Neural progenitor cell (in vitro differentiated cells): Measurements from ENCODE around the gene VSIG8. TPM values are rescaled to one million over a fixed set of nuclear protein-coding genes. Genes with fewer than 3 reads are reported as not detected.

Source experiments
- DNase-seq: peaks from one replicate; pipeline ENCODE4 v3.0.0-alpha.2; 2016; ENCODE audit warnings: low spot score
- H2AFZ ChIP-seq: fragments of 200-600 bp; sonication (generic); replicated peaks from 2 replicates; pipeline ENCODE4 v1.6.1; 2016; ENCODE audit warnings: antibody characterized with exemption
- H3F3A ChIP-seq: fragments of 200-600 bp; sonication (generic); 2 replicates; pipeline ENCODE4 v1.6.1; 2016; ENCODE audit warnings: antibody characterized with exemption, low read depth
- H3K27ac ChIP-seq: fragments of 200-600 bp; sonication (generic); 2 replicates; pipeline ENCODE4 v1.5.1; 2016; ENCODE audit warnings: mild to moderate bottlenecking
- H3K27me3 ChIP-seq: fragments of 200-600 bp; sonication (generic); 2 replicates; pipeline ENCODE4 v1.6.1; 2016; ENCODE audit warnings: mild to moderate bottlenecking, moderate library complexity
- H3K36me3 ChIP-seq: fragments of 200-600 bp; sonication (generic); 2 replicates; pipeline ENCODE4 v1.5.1; 2016
- H3K4me1 ChIP-seq: fragments of 200-600 bp; sonication (generic); 2 replicates; pipeline ENCODE4 v1.6.1; 2016; ENCODE audit warnings: mixed run types
- H3K4me2 ChIP-seq: fragments of 200-600 bp; sonication (generic); 2 replicates; pipeline ENCODE4 v1.6.1; 2016
- H3K4me3 ChIP-seq: fragments of 200-600 bp; sonication (generic); 2 replicates; pipeline ENCODE4 v1.5.1; 2016
- H3K79me2 ChIP-seq: fragments of 200-600 bp; sonication (generic); 2 replicates; pipeline ENCODE4 v1.6.1; 2016; ENCODE audit warnings: low read depth
- H3K9ac ChIP-seq: fragments of 200-600 bp; sonication (generic); 2 replicates; pipeline ENCODE4 v1.6.1; 2016
- H3K9me3 ChIP-seq: fragments of 200-600 bp; sonication (generic); 2 replicates; pipeline ENCODE4 v1.5.1; 2016; ENCODE audit warnings: low read depth
- H4K20me1 ChIP-seq: fragments of 200-600 bp; sonication (generic); 2 replicates; pipeline ENCODE4 v1.6.1; 2016; ENCODE audit warnings: low read depth
- H3K27ac Mint-ChIP-seq: 3 replicates; pipeline ENCODE4 v1.8.0; 2021; ENCODE audit warnings: mixed read lengths
- H3K27me3 Mint-ChIP-seq: 2 replicates; pipeline ENCODE4 v1.8.0; 2022; ENCODE audit warnings: low read depth, mild to moderate bottlenecking, inconsistent platforms, moderate library complexity, mixed read lengths; ENCODE audit not compliant: insufficient read depth
- H3K36me3 Mint-ChIP-seq: 3 replicates; pipeline ENCODE4 v1.8.0; 2021; ENCODE audit warnings: mixed read lengths
- H3K4me1 Mint-ChIP-seq: 3 replicates; pipeline ENCODE4 v1.8.0; 2021; ENCODE audit warnings: mixed read lengths
- H3K4me3 Mint-ChIP-seq: 3 replicates; pipeline ENCODE4 v1.8.0; 2021; ENCODE audit warnings: mild to moderate bottlenecking, moderate library complexity, mixed read lengths
- H3K9me3 Mint-ChIP-seq: 3 replicates; pipeline ENCODE4 v1.8.0; 2020; ENCODE audit warnings: mixed read lengths
- EZH2 ChIP-seq: fragments of 200-600 bp; sonication (generic); IDR thresholded peaks from 2 replicates; pipeline ENCODE4 v1.6.1; 2017; ENCODE audit warnings: antibody characterized with exemption, mild to moderate bottlenecking, moderate library complexity
- EZH2phosphoT487 ChIP-seq: fragments of 200-600 bp; sonication (generic); IDR thresholded peaks from 2 replicates; pipeline ENCODE4 v1.6.1; 2017; ENCODE audit warnings: antibody characterized with exemption
- total RNA-seq: library from RNA; depleted of rRNA; stranded (reverse); fragments of >200 nt; gene quantifications from 2 replicates; pipeline ENCODE4 v1.2.3, GENCODE V29; 2015; ENCODE audit warnings: low replicate concordance
- TF ChIP-seq, protein P1 (sequence below): fragments of 200-600 bp; sonication (generic); IDR thresholded peaks from 2 replicates; pipeline ENCODE4 v1.5.1; 2017; ENCODE audit warnings: antibody characterized with exemption, mild to moderate bottlenecking

VSIG8 gene
- total RNA-seq, 1 donor from 2014 or later = not detected

DNA sequence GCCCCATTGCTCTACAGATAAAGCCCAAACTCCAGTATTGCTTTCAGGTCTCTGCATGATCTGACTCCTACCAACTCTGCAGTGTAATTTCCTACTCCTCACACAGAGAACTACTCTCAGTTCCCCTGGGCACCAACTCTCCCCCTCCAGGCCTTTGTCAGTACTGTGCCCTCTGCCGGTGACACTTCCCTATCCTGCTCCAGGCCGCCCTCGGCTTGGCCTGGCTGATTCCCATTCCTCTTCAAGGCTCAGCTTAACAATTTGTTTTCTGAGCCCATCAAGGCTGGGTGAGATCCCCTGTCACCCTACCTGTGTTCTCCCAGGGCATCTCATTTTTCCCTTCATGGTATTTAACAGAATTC is 33.2 kb downstream of the VSIG8 start:
- Mint-ChIP-seq H3K27ac (no peak overlapping the region), H3K4me3 (no peak overlapping the region), H3K4me1 (peaks cover 35% of the 10 kb centered on the region), H3K9me3 (no peaks in the 10 kb centered on the region), H3K27me3 (peaks cover 20% of the 10 kb centered on the region), H3K36me3 (no peaks in the 10 kb centered on the region)
- H3K9ac ChIP-seq = no peak overlapping the region
- peaks cover 30% of the 10 kb centered on the region for H3K27me3 ChIP-seq
- no peaks in the 10 kb centered on the region for H3K79me2 ChIP-seq
- H3K4me1 ChIP-seq = peaks cover 17% of the 10 kb centered on the region
- DNase-seq = peak; percentile 68
- H4K20me1 ChIP-seq = no peaks in the 10 kb centered on the region
- TF ChIP-seq EZH2 (no peak), EZH2phosphoT487 (no peak)
- TF ChIP-seq, protein P1, sequence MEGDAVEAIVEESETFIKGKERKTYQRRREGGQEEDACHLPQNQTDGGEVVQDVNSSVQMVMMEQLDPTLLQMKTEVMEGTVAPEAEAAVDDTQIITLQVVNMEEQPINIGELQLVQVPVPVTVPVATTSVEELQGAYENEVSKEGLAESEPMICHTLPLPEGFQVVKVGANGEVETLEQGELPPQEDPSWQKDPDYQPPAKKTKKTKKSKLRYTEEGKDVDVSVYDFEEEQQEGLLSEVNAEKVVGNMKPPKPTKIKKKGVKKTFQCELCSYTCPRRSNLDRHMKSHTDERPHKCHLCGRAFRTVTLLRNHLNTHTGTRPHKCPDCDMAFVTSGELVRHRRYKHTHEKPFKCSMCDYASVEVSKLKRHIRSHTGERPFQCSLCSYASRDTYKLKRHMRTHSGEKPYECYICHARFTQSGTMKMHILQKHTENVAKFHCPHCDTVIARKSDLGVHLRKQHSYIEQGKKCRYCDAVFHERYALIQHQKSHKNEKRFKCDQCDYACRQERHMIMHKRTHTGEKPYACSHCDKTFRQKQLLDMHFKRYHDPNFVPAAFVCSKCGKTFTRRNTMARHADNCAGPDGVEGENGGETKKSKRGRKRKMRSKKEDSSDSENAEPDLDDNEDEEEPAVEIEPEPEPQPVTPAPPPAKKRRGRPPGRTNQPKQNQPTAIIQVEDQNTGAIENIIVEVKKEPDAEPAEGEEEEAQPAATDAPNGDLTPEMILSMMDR = peak; percentile 67
- no peaks in the 10 kb centered on the region for H3K9me3 ChIP-seq
- H3K4me2 ChIP-seq = no peak overlapping the region
- H3F3A ChIP-seq = peaks cover 6% of the 10 kb centered on the region
- H3K27ac ChIP-seq = no peak overlapping the region
- peak overlapping the region; percentile 20 for H2AFZ ChIP-seq
- H3K36me3 ChIP-seq = no peaks in the 10 kb centered on the region
- H3K4me3 ChIP-seq = no peak overlapping the region

GRCh38 chr1:159828581-159829272 is 33.7 kb downstream of the VSIG8 start:
- H3K4me1 Mint-ChIP-seq = peaks cover 36% of the 10 kb centered on the region
- TF ChIP-seq EZH2 (no peak), EZH2phosphoT487 (no peak)
- TF ChIP-seq, protein P1 = no peak
- Histone ChIP-seq H3F3A (peaks cover 6% of the 10 kb centered on the region), H3K79me2 (no peaks in the 10 kb centered on the region), H3K9me3 (no peaks in the 10 kb centered on the region), H3K4me2 (no peak overlapping the region), H3K27ac (no peak overlapping the region), H3K9ac (no peak overlapping the region), H3K27me3 (peaks cover 25% of the 10 kb centered on the region), H3K4me1 (peaks cover 19% of the 10 kb centered on the region), H2AFZ (peak overlapping the region; percentile 20), H3K4me3 (no peak overlapping the region), H4K20me1 (no peaks in the 10 kb centered on the region), H3K36me3 (no peaks in the 10 kb centered on the region)
- H3K27me3 Mint-ChIP-seq = peaks cover 20% of the 10 kb centered on the region
- DNase-seq = no peak
- no peaks in the 10 kb centered on the region for H3K36me3 Mint-ChIP-seq
- no peak overlapping the region for H3K27ac Mint-ChIP-seq
- H3K9me3 Mint-ChIP-seq = no peaks in the 10 kb centered on the region
- no peak overlapping the region for H3K4me3 Mint-ChIP-seq

GRCh38 chr1:159828176-159828575 is 34.3 kb downstream of the VSIG8 start:
- no peaks in the 10 kb centered on the region for H3K79me2 ChIP-seq
- H4K20me1 ChIP-seq = no peaks in the 10 kb centered on the region
- no peak overlapping the region for H3K4me3 ChIP-seq
- no peak for DNase-seq
- H3K4me2 ChIP-seq = no peak overlapping the region
- H3K27me3 Mint-ChIP-seq = peaks cover 18% of the 10 kb centered on the region
- no peak overlapping the region for H2AFZ ChIP-seq
- H3K27ac ChIP-seq = no peak overlapping the region
- no peak overlapping the region for H3K27ac Mint-ChIP-seq
- no peaks in the 10 kb centered on the region for H3K9me3 ChIP-seq
- H3K4me1 Mint-ChIP-seq = peaks cover 40% of the 10 kb centered on the region
- TF ChIP-seq EZH2 (no peak), EZH2phosphoT487 (no peak)
- TF ChIP-seq, protein P1 = no peak
- H3K36me3 ChIP-seq = no peaks in the 10 kb centered on the region
- H3K36me3 Mint-ChIP-seq = no peaks in the 10 kb centered on the region
- no peaks in the 10 kb centered on the region for H3K9me3 Mint-ChIP-seq
- H3K4me1 ChIP-seq = peaks cover 25% of the 10 kb centered on the region
- no peak overlapping the region for H3K9ac ChIP-seq
- H3K4me3 Mint-ChIP-seq = no peak overlapping the region
- H3K27me3 ChIP-seq = peaks cover 20% of the 10 kb centered on the region
- H3F3A ChIP-seq = peaks cover 6% of the 10 kb centered on the region
